Thymus (tissue), 11 donors: ENCODE measurements around the gene PET100. TPM values are rescaled to one million over a fixed set of nuclear protein-coding genes. Genes with fewer than 3 reads are reported as not detected.

Experiments
- DNase-seq, 9 donors: peaks; one replicate each; pipeline ENCODE4 v3.0.0-alpha.2; 2013; ENCODE audit warnings: low spot score in 9 of 9, low read depth in 6 of 9, missing footprints in 1 of 9
- H3K27ac ChIP-seq, 2 donors: one replicate each; pipeline ENCODE4 v1.5.1; 2013; ENCODE audit warnings: control low read depth in 1 of 2, low read depth in 1 of 2, low read length in 1 of 2, mild to moderate bottlenecking in 1 of 2, moderate library complexity in 1 of 2
- H3K27me3 ChIP-seq, 2 donors: one replicate each; pipeline ENCODE4 v1.5.1; 2013; ENCODE audit warnings: low read length in 1 of 2; ENCODE audit not compliant: control insufficient read depth in 2 of 2, insufficient read depth in 1 of 2
- H3K36me3 ChIP-seq, 2 donors: one replicate each; pipeline ENCODE4 v1.5.1; 2013; ENCODE audit warnings: low read length in 1 of 2, mild to moderate bottlenecking in 1 of 2, moderate library complexity in 1 of 2; ENCODE audit not compliant: control insufficient read depth in 2 of 2, insufficient read depth in 2 of 2
- H3K4me1 ChIP-seq, 2 donors: one replicate each; pipeline ENCODE4 v1.5.1; 2013; ENCODE audit warnings: low read length in 2 of 2; ENCODE audit not compliant: control insufficient read depth in 2 of 2, insufficient read depth in 2 of 2
- H3K4me3 ChIP-seq, 2 donors: one replicate each; pipeline ENCODE4 v1.5.1; 2013; ENCODE audit warnings: low read length in 2 of 2, control low read depth in 1 of 2, mild to moderate bottlenecking in 1 of 2
- H3K9me3 ChIP-seq, 2 donors: one replicate each; pipeline ENCODE4 v1.5.1; 2013; ENCODE audit warnings: low read length in 1 of 2, mild to moderate bottlenecking in 1 of 2; ENCODE audit not compliant: control insufficient read depth in 2 of 2, insufficient read depth in 1 of 2
- WGBS: extraction: QIAGEN DNeasy Blood & Tissue Kit; methylation state at CpG from one replicate; pipeline ENCODE4 v1.1.7; 2013; 5-methylcytosine and 5-hydroxymethylcytosine counted together
- polyA plus RNA-seq: library from polyadenylated mRNA; stranded (reverse); fragments of 200-250 nt; gene quantifications from one replicate; pipeline ENCODE4 v1.2.3, GENCODE V29; 2013
- total RNA-seq: library from RNA; stranded (reverse); fragments of 120-200 nt; gene quantifications from one replicate; pipeline ENCODE4 v1.2.4, GENCODE V29; 2013
- donor health status: healthy.

The PET100 gene
- total and polyA plus RNA-seq, 2 donors, result 143 to 216 TPM

DNA sequence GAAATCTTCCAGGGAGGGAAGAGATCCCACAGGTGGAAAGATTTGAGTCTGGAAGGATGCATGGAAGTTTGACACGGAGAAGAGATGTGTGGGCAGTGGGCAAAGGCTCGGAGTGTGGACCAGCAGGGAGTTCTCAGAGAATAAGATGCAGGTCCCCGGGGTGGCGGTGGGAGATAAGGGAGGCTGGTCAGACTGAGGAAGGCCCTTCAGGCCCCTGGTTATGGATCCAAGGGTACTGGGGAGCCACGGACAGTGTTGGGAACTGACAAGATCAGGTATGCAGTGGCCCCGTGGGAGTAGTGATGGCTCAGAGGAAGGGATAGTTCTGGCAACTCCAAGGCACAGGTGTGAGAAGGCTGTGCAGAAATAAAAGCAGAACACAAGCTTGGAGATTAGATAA is 31.4 kb upstream of the PET100 start:
- H3K27ac ChIP-seq, result no peak overlapping the region
- H3K4me3 ChIP-seq, result no peak overlapping the region
- DNase-seq, result no peak
- H3K27me3 ChIP-seq, result peaks cover 29 to 53% of the 10 kb centered on the region in 2 donors
- H3K4me1 ChIP-seq, result peaks cover 4 to 9% of the 10 kb centered on the region in 2 donors
- WGBS, result 82% methylated on average over 6 of the region's 6 CpGs
- no peaks in the 10 kb centered on the region for H3K36me3 ChIP-seq
- peaks cover 0 to 6% of the 10 kb centered on the region in 2 donors for H3K9me3 ChIP-seq

DNA sequence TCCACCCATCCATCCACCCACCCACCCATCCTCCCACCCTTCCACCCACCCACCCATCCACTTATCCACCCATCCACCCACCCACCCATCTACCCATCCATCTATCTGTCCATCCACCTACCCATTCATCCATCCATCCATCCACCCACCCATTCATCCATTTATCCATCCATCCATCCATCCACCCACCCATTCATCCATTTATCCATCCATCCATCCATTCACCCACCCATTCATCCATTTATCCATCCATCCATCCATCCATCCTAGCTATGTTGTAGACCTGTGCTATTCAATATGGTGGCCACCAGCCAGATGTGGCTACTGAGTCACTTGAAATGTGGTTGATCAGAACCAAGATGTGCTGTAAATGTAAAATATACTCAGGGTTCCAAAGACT is 28.9 kb upstream of the PET100 start:
- peaks cover 29 to 38% of the 10 kb centered on the region in 2 donors for H3K27me3 ChIP-seq
- H3K36me3 ChIP-seq, result no peaks in the 10 kb centered on the region
- H3K4me3 ChIP-seq, result no peak overlapping the region
- no peak for DNase-seq
- H3K9me3 ChIP-seq, result peaks cover 0 to 14% of the 10 kb centered on the region in 2 donors
- H3K4me1 ChIP-seq, result peaks cover 4 to 9% of the 10 kb centered on the region in 2 donors
- no peak overlapping the region for H3K27ac ChIP-seq

DNA sequence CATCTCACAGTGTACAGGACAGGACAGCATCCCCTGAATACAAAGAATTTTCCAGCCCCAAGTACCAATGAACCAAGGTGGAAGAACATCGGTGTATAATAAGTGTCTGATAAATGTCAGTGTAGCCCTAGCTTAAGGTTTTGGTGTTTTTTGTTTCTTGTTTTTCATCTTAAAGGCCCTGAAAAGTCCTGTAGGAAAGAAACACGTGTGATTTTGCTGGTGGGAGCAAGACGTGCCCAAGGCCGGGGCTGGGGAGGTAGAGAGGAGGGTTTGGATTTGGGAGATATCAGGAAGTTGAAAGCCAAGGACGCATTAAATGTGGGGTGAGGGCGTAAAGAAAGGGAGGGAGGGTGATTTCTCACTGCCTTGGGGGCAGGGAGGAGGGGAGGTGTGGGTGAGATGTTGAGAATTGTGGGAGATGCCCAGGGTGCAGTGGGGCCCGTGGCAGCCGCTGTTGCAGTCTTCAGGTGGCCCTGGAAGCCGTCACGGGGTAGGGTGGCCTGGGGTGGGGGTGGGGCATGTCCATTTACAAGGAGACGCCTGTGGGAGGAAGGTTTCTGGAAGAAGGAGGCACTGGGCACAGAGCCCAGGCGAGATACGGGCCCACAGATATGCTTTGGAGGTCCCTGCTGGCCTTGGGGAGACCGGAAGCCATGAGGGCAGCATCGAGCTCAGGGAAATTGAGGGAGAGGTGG is 27.2 kb upstream of the PET100 start:
- 54% methylated on average over 15 of the region's 15 CpGs for WGBS
- H3K4me1 ChIP-seq, result no peaks in the 10 kb centered on the region
- H3K27ac ChIP-seq, result no peak overlapping the region
- H3K27me3 ChIP-seq, result peaks cover 14 to 24% of the 10 kb centered on the region in 2 donors
- DNase-seq, result no peak
- H3K36me3 ChIP-seq, result no peaks in the 10 kb centered on the region
- H3K4me3 ChIP-seq, result no peak overlapping the region
- H3K9me3 ChIP-seq, result peaks cover 0 to 8% of the 10 kb centered on the region in 2 donors

DNA sequence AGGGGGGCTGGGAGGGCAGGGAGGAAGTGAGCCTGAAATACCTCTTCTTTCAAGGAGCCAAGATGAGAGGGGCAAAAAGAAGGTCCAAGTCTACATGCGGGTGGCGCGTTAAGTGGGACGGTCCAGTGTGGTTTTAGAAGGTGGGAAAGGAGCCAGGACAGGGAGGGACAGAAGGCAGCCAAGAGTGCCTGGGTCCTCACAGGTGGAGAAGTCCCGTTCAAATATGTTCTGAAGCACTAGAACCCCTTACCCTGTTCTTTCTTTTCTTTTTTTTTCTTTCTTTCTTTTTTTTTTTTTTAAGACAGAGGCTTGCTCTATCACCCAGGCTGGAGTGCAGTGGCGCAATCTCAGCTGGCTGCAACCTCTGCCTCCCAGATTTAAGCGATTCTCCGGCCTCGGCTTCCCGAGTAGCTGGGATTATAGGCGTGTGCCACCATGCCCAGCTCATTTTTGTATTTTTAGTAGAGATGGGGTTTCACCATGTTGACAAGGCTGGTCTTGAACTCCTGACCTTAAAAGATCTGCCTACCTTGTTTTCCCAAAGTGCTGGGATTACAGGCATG is 26.6 kb upstream of the PET100 start:
- no peak overlapping the region for H3K4me3 ChIP-seq
- peaks cover 0 to 2% of the 10 kb centered on the region in 2 donors for H3K4me1 ChIP-seq
- no peak for DNase-seq
- H3K36me3 ChIP-seq, result no peaks in the 10 kb centered on the region
- 90% methylated on average over 11 of the region's 11 CpGs for WGBS
- peaks cover 8 to 17% of the 10 kb centered on the region in 2 donors for H3K27me3 ChIP-seq
- H3K9me3 ChIP-seq, result peaks cover 0 to 8% of the 10 kb centered on the region in 2 donors
- H3K27ac ChIP-seq, result no peak overlapping the region

DNA sequence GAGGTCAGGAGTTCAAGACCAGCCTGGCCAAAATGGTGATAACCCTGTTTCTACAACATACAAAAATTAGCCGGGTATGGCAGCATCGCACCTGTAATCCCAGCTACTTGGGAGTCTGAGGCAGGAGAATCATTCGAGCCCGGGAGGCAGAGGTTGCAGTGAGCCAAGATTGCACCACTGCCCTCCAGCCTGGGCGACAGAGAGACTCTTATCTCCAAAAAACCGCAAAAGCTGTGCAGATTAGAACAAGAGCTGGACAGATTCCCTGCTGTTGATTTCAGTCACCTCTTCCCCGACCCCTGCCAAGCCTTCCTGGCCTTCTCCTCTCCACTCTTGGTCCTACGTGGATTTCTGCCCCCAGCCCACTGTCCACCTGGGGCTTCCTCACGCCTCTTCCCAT is 25.7 kb upstream of the PET100 start:
- WGBS, result 92% methylated on average over 9 of the region's 9 CpGs
- no peak overlapping the region for H3K4me3 ChIP-seq
- H3K27me3 ChIP-seq, result peaks cover 3 to 9% of the 10 kb centered on the region in 2 donors
- DNase-seq, result no peak
- peaks cover 0 to 2% of the 10 kb centered on the region in 2 donors for H3K4me1 ChIP-seq
- no peak overlapping the region for H3K27ac ChIP-seq
- peaks cover 0 to 8% of the 10 kb centered on the region in 2 donors for H3K9me3 ChIP-seq
- no peaks in the 10 kb centered on the region for H3K36me3 ChIP-seq

DNA sequence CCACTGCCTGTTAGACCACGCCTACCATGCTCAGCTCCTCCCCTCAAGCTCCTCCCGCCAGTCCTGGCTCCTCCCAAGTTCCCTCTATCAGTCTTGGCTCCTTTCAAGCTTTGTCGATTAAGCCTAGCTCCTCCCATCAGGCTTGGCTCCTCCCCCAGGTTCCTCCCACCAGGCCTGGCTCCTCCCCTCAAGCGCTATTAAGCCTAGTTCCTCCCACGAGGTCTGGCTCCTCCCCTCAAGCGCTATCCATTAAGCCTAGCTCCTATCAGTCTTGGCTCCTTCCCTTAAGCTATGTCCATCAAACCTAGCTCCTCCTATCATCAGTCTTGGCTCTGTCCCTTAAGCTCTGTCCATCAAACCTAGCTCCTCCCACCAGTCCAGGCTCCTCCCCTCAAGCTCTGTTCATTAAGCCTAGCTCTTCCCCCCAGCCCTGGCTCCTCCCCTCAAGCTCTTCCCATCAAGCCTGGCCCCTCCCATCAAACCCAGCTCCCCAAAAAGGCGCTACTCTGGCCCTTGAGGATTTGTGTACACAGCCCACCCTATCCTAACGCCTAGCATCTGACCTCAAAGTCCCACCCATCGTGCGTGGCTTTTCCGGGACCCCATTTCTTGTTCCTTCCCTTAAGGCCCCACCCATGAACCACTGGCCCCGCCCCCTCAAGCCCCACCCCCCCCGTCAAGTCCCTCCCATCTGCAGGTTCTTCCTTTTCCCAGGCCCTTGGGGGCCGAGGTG is 23.9 kb upstream of the PET100 start:
- H3K4me1 ChIP-seq, result peaks cover 0 to 2% of the 10 kb centered on the region in 2 donors
- H3K9me3 ChIP-seq, result peaks cover 0 to 8% of the 10 kb centered on the region in 2 donors
- no peaks in the 10 kb centered on the region for H3K36me3 ChIP-seq
- peak in 1 of 9 donors; percentile 4 for DNase-seq
- no peak overlapping the region for H3K27ac ChIP-seq
- H3K4me3 ChIP-seq, result no peak overlapping the region
- WGBS, result 82% methylated on average over 14 of the region's 14 CpGs
- peaks cover 3 to 8% of the 10 kb centered on the region in 2 donors for H3K27me3 ChIP-seq

DNA sequence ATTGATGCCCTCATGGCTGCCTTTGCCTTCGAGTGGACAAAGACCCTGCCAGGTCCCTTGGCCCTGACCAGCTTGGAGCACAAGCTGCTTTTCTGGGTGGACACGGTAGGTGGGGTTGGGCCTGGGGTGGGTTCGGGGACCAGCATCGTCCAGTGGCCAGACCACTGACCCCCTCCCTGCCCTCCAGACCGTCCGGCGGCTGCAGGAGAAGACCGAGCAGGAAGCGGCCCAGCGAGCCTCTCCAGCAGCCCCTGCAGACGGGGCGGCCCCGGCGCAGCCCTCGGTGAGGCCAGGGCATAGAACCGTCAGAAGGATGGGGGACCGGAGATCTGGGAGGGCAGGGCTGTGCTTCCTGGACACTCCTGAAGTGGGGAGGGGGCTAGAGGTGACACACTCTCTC is 23.3 kb upstream of the PET100 start:
- H3K36me3 ChIP-seq, result no peaks in the 10 kb centered on the region
- no peak overlapping the region for H3K4me3 ChIP-seq
- 93% methylated on average over 17 of the region's 17 CpGs for WGBS
- peaks cover 0 to 2% of the 10 kb centered on the region in 2 donors for H3K4me1 ChIP-seq
- H3K27ac ChIP-seq, result no peak overlapping the region
- peaks cover 3 to 8% of the 10 kb centered on the region in 2 donors for H3K27me3 ChIP-seq
- DNase-seq, result no peak
- peaks cover 0 to 8% of the 10 kb centered on the region in 2 donors for H3K9me3 ChIP-seq

DNA sequence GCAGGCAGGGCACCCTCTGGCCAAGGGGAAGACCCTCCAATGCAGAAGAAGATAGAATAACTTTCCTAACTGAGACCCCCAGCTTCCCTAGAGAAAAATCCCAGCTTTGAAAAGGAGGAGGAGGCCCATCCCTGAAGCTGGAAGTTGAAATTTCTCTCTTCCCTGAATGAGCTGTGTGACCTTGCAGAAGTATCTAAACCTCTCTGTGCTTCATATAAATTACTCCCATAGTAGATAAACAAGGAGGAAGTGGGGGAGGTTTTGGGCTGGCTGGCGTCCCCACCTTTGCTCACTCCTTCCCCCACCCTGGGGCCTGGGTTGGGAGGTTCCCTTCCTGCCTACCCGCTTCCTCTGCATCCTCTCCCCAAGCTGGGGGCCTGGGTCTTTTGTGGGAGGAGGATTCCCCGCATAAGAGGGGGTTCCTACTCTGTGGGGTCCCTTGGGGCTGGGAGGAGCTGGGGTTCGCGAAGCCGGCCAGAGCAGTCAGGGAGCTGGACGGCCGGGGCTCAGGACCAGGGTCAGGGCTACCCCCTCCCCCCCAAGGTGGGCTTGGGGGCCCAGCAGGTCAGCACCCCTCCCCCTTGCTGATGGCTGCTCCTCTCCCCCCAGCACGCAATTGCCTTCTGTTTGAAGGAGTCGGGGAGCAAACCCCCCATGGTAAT is 22.2 kb upstream of the PET100 start:
- WGBS, result 71% methylated on average over 10 of the region's 10 CpGs
- no peak overlapping the region for H3K4me3 ChIP-seq
- no peak overlapping the region for H3K27ac ChIP-seq
- H3K9me3 ChIP-seq, result peaks cover 0 to 8% of the 10 kb centered on the region in 2 donors
- H3K27me3 ChIP-seq, result peaks cover 3 to 6% of the 10 kb centered on the region in 2 donors
- no peak for DNase-seq
- H3K4me1 ChIP-seq, result peaks cover 0 to 2% of the 10 kb centered on the region in 2 donors
- H3K36me3 ChIP-seq, result no peaks in the 10 kb centered on the region
